HG03460 (cell line): ENCODE data around the gene RCCD1.
A peak's percentile ranks its signal among the peaks of the same experiment; 100 is the strongest.
"Not testable (repeated sequence)": the region's sequence is repeated elsewhere in the genome, so short reads cannot be mapped to it uniquely, and the experiment has no call there.

Source experiments
- ATAC-seq: cut with Tn5 transposase; IDR thresholded peaks from one replicate; pipeline ENCODE4 v1.9.1; 2021; ENCODE audit not compliant: unreplicated experiment

The RCCD1 gene, protein sequence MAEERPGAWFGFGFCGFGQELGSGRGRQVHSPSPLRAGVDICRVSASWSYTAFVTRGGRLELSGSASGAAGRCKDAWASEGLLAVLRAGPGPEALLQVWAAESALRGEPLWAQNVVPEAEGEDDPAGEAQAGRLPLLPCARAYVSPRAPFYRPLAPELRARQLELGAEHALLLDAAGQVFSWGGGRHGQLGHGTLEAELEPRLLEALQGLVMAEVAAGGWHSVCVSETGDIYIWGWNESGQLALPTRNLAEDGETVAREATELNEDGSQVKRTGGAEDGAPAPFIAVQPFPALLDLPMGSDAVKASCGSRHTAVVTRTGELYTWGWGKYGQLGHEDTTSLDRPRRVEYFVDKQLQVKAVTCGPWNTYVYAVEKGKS

DNA sequence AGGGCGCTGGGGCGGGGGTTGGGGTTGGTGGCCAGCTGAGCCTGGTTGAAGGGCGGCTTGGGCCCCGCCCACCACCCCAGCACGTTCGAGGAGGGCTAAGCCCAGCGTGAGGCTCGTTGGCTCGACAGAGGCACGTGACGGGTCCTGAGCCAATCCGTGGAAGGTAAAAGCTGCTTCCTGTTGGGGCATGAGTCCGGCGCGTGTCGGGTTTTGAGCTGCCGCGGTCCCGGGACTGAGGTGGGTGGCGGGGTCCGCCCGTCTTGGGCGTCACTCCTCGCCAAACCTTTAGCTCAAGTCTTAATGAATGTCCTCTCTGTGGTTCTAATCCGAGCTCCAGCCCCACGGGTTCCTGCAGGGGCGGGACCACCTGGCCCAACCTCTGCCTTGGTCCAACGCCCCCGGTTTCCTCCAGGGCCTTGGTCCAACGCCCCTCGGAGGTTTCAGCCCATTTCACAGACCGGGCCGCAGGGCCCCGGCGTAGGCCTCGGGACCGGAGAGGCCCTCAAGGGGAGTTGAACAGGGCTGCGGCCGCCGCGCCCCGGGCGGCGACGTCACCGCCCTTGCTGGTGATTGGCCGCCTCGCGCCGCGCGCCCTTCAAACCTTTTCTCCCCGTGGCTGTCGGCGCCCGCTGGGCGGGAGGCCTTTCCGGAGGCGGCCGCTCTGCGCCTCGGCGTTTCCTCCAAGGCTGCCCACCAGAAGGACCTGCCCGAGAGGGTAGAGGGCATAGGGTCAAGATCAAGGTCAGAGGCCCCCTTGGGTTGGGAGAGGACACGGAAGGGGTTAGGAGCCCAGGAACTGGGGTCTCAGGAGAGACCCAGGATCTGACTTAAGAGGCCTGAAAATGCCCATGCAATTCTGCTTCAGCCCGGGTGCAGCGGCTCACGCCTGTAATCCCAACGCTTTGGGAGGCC, at the start of gene RCCD1:
TSS of gene RCCD1 (plus strand) at position 173 of the 912 bp plus-strand sequence. CDS start 1,851 bp downstream, outside the sequence.
- peak; percentile 93 for ATAC-seq

DNA sequence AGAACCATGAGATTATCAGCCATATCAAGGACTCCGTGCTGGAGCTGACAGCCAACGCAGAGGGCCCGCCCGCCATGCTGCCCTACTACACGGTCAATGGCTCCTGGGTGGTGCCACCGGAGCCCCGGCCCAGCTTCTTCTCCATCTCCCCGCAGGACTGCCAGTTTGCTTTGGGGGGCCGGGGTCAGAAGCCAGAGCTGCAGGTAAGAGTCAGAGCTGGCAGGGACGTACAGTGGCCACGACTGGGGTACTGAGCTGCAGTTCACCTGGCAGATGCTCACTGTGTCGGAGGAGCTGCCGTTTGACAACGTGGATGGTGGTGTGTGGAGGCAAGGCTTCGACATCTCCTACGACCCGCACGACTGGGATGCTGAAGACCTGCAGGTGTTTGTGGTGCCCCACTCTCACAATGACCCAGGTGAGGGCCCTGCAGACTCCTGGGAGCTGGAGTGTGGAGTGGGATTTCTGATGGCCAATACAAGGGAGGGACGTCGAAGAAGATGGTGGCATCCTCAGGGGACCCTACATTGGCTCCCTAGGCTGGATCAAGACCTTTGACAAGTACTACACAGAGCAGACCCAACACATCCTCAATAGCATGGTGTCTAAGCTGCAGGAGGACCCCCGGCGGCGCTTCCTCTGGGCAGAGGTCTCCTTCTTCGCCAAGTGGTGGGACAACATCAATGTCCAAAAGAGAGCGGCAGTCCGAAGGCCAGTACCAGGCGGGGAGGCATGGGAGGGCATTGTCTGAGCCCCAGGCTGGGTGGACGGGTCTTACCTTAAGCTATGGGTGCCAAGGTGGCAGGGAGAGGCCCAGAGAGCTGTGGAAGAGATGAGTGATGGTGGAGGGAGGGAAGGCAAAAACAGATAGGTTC, 49.1 kb upstream of the RCCD1 start:
- no peak for ATAC-seq

DNA sequence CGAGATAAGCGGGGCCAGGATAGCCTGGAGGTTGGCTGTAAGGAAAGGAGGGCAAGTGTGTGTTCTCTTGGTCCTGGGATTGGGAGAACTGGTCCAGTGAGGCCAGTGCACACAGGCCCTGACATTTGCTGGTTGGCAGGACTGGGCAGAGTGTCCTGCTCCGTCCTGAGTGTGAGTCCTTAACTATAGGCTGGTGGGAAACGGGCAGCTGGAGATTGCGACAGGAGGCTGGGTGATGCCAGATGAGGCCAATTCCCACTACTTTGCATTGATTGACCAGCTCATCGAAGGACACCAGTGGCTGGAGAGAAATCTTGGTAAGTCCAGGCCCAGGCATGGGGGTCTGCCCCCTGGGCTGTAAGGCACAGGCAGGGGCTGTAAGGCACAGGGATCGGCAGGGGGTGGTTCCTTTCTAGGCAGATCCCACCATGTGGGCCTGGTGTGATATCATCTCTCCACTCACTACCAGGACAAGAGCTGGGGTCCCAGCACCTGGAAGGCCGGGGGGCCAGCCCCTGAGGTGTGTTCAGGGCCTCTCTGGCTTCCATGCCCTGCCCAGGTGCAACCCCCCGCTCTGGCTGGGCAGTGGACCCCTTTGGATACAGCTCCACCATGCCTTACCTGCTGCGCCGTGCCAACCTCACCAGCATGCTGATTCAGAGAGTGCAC, 48.4 kb upstream of the RCCD1 start:
- no peak for ATAC-seq

DNA sequence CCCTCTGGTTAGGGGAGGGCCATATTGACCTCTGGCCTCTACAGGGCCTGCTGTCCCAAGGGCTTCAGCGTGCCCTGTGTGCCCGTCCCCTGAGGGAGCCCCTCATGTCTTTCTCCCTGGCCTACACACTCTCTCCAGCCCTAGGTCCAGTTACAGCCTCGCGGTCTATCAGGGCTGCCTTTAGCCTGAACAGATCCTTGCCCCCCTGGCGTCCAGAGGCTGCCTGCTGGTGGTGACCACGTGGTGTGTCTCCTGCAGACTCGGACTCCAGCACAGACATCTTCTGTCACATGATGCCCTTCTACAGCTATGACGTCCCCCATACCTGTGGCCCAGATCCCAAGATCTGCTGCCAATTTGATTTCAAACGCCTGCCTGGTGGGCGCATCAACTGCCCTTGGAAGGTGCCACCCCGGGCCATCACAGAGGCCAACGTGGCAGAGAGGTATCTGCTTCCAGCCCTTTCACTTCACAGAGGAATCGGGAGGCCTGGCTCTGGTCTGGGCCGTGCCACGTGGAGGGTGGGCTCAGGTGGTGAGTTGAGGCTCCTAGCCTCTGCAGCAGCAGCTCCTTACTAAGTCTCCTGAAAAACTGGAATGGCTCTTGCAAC, 47.5 kb upstream of the RCCD1 start:
- no peak for ATAC-seq

DNA sequence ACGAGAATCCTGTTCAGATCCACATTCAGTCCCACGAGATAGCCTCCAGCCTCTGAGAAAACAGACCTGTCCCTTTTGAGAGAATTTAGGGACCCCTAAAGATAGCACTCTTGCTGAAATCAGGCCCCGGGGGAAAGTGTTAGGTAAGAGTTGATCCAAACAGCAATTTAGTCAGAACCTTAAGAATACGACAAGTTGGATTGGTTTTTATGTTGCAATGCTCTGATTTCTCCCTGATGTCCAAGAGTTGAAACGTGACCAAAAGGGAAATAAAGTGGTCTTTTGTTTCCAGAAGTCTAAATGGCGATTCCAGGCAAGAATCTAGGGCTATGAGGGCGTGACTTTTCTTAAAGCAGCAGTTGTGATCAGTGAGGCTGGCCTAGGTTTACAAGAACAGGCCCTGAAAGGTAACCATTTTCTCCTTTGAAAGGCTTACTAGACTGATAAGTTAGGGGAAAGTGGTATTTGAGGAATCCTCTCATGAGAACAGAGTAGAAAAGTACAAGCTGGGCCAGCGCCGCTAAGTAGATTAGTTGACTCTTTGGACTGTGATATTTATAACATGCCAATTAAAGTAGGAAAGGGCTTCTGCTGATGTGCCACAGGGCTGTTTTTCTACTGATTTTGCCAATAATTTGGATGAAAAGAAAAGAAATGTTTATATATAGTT, 46.7 kb upstream of the RCCD1 start:
- ATAC-seq: no peak

DNA sequence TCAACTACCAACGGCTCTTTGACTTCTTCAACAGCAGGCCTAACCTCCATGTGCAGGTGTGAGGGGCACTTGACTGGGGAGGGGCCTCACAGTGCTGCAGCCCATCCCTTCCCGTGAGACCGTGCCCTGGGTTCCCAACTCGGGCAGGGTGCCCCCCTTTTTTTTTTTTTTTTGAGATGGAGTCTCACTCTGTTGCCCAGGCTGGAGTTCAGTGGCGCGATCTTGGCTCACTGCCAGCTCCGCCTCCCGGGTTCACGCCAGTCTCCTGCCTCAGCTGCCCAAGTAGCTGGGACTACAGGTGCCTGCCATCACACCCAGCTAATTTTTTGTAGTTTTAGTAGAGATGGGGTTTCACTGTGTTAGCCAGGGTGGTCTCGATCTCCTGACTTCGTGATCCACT, 45.2 kb upstream of the RCCD1 start:
- not testable (repeated sequence) for ATAC-seq

DNA sequence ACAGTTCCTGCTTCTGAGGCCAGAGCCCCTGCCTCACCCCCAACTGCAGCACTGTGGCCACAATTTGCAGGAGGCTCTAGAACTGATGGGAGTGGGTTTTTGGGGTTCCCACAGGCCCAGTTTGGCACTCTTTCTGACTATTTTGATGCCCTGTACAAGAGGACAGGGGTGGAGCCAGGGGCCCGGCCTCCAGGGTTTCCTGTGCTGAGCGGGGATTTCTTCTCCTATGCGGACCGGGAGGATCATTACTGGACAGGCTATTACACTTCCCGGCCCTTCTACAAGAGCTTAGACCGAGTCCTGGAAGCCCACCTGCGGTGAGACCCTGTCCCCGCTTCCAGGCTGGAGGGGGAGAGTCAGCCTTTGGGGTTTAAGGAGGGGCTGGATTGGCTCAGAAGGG, 44.7 kb upstream of the RCCD1 start:
- ATAC-seq: no peak

DNA sequence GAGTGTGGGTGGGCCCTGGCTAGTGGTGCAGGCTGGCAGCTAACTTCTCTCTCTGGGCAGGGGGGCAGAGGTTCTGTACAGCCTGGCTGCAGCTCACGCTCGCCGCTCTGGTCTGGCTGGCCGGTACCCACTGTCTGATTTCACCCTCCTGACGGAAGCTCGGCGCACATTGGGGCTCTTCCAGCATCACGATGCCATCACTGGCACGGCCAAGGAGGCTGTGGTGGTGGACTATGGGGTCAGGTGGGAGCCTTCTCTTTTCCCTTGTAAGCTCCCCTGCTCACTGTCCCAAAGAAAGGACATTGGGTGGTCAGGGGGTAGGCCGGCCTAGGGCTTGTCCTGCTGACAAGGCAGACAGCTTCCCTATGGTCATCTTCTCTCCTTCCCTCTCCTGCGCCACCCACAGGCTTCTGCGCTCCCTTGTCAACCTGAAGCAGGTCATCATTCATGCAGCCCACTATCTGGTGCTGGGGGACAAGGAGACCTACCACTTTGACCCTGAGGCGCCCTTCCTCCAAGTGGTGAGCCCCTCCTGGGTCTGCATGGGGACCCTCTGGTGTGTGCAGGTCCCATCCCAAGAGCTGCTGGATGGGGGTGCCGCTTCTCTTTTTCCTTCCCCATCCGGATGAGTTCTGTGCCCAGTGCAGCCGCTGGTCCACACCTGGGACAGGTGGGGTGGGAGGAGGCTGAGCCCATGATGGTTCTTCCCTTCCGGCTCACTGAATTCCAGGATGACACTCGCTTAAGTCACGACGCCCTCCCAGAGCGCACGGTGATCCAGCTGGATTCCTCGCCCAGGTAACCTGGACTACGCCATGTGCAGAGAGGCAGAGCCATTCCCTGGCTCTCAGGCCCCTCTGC, 44.0 kb upstream of the RCCD1 start:
- ATAC-seq: no peak

DNA sequence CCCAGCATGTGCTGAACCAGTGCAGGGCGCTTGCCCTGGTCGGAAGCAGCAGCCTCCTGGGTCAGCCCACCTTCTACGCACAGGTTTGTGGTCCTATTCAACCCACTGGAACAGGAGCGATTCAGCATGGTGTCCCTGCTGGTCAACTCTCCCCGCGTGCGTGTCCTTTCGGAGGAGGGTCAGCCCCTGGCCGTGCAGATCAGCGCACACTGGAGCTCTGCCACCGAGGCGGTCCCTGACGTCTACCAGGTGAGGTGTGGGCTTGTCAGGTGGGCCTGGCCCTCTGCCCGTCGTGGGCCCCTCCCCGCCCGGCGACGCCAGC, 43.4 kb upstream of the RCCD1 start:
- ATAC-seq: no peak

DNA sequence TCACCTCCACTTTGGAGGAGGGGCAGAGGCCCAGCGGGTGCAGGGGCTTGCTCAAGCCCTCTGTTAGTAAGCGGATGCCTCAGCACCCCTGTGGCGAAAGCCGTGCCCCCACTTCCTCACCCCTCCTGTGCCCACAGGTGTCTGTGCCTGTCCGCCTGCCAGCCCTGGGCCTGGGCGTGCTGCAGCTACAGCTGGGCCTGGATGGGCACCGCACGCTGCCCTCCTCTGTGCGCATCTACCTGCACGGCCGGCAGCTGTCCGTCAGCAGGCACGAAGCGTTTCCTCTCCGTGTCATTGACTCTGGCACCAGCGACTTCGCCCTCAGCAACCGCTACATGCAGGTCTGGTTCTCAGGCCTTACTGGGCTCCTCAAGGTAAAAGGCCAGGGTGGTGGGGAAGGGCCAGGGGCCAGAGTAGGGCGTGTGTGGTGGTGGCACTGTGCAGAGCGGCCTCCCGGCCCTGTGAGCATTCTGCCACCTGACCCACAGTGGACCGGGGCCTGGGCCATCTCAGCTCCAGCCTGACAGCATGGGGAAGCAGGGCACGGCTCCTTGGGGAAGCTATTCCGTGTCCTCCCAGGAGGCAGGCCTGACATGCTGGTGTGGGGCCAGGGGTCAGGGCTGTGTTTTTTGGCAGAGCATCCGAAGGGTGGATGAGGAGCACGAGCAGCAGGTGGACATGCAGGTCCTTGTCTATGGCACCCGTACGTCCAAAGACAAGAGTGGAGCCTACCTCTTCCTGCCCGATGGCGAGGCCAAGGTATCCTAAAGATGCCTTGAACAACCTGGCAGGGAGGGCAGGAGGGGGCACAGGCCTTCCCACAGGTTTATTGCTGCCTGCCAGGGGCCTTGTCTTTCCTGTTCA, 42.5 kb upstream of the RCCD1 start:
- no peak for ATAC-seq

DNA sequence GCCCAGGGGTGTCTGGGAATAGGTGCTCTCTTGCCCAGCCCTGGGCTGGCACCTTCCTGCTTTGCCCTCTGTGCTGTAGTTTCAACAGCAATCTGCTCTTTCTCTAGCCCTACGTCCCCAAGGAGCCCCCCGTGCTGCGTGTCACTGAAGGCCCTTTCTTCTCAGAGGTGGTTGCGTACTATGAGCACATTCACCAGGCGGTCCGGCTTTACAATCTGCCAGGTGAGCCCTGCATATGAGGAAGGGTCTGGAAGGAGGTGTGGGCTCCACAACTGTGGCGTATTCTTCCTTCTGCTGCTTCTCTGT, 42.0 kb upstream of the RCCD1 start:
- no peak for ATAC-seq

DNA sequence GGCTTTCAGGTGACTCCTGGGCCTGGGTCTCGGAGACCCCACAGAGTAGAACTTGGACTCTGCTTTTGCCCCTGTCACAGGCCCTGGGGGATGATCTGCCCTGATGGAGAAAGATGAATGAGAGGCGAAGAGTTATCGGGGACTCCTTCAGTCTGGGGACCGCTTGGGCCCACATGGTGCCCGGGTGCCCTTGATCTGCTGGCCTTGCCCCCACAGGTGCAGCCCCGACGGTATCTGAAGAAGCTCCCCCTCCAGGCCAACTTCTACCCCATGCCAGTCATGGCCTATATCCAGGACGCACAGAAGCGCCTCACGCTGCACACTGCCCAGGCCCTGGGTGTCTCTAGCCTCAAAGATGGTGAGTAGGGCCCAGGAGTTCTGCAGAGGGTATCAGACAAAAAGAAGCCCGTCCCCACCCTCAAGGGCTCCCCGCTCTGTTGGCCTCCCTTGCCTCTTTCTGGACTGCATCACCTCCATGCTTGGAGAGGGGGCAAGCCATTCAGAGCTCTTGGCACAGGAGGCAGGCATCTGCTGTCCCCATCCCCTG, 41.2 kb upstream of the RCCD1 start:
- ATAC-seq: no peak

DNA sequence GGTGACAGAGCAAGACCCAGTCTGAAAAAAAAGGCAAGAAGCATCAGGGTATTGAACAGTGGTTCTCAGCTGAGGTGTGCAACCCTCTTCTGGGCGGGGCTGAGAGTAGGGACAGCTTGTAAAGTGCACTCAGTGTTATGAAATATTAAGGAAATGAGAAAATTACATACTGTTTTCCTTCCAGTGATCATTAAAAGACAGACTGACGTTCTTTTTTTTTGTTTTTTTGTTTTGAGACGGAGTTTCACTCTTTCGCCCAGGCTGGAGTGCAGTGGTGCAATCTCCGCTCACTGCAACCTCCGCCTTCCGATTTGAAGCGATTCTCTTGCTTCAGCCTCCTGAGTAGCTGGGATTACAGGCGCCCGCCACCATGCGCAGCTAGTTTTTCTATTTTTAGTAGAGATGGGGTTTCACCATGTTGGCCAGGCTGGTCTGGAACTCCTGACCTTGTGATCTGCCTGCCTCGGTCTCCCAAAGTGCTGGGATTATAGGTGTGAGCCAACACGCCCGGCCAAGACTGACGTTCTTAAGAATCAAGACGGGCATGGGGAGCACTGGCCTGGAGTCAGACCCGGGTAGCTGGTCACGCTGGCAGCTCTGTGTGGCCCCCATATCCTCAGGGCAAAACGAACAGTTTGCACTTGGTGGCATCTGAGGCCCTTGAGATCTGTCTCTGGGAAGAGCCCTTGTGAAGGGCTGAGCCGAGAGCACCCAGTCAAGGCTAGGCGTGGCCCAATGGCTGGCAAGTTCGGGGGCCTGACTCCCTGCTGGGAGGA, 40.2 kb upstream of the RCCD1 start:
- no peak for ATAC-seq

DNA sequence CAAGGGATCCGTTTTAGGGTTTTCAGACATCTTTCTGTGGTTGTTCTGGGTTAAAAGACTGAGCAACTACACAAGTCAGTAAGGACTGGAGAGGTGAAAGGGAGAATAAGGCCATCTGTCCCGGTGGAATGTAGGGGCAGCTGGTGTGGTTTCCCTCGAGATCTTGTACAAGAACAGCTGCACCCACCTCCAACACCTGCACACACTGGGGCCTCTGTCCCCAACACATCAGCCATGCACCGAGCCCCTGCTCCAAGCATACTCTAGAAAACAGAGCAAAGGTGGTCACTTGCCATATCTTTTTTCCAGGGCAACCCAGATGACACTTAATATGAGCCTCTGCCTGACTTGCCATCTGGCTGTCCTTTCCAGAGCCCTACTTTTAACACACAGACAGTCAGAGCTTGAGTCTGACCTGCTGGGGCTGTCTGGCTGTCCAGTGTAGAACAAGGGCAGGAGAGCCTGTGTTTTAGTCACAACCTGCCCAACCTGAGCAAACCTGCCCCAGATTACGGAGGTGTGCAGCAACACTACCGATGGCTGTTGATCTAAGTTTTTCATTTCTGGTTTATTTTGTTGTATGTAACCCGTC, 39.4 kb upstream of the RCCD1 start:
- ATAC-seq: no peak

DNA sequence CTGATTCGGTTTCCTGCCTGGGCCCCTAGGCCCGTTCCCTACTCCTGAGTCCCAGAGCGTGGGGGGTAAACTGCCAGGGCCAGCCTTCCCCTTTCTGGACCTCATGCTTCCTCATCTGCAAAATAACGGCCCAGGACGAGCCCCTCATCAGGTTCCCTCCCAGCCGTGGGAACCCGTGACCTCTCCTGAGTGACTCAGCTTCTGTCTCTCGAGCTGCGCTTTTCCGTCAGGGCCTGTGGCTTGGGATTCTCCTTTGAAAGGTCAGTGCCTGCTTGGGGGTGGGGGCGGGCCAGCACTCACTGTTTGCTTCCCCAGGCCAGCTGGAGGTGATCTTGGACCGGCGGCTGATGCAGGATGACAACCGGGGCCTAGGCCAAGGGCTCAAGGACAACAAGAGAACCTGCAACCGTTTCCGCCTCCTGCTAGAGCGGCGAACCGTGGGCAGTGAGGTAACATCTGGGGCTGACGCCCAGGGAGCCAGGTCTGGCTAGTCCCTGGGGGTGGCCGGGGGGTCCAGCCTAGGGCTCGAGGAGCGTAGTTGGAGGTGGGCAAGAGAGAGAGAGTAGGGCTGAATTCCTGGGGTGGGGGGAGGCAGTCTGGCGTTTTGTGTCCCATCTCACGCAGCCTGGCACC, 38.8 kb upstream of the RCCD1 start:
- no peak for ATAC-seq

DNA sequence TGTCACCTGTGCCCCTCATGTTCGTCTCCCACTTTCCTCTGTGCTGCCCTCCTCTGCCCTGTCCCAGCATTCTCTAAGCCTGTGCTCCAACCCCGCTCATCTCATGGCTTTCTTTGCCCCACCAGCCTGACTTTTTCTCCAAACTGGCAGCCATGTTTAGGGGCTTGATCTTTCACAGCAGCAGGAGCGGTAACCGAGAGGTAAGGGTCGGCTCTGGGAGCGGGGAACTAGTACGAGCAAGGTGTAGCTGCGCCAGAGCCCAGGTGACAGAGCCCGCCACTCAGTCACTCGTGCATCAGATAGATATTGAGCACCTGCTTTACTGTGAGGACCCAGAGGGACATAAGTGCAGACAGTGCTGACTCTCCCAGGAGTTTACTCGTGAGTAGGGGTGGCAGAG, 38.2 kb upstream of the RCCD1 start:
- no peak for ATAC-seq
